HCT116 (cell line): Measurements from ENCODE around the gene PEDS1. TPM values are rescaled to one million over a fixed set of nuclear protein-coding genes. Genes with fewer than 3 reads are reported as not detected.

ENCODE experiments used
- ATAC-seq: fragments of 200-7000 bp; cut with Tn5 transposase; 2 replicates; pipeline ENCODE4 v1.9.1; 2020; ENCODE audit warnings: mild to moderate bottlenecking, moderate library complexity
- BruUV-seq: library from RNA; stranded (reverse); fragments of 400-500 nt; replicated peaks from 2 replicates; lab custom pipeline; 2021; lab: Mats Ljungman, UMichigan
- CTCF ChIA-PET: fragments of 300-600 bp; sonication (Branson Sonifier 250); formaldehyde crosslinking; loops from one replicate; lab custom pipeline; 2021; ENCODE audit warnings: antibody characterized with exemption; lab: Charles Lee
- POLR2A ChIA-PET: fragments of 300-600, 350-600 bp; sonication (Branson Sonifier 250); formaldehyde crosslinking; loops from one replicate; lab custom pipeline; 2021; ENCODE audit warnings: antibody characterized with exemption; lab: Charles Lee
- RAD21 ChIA-PET, 2 experiments: fragments of 300-600 bp; sonication (Branson Sonifier 250); formaldehyde crosslinking; loops; one replicate each; lab custom pipeline; 2023; ENCODE audit warnings: low total read pairs in 2 of 2; ENCODE audit not compliant: uncharacterized antibody in 2 of 2, unreplicated experiment in 2 of 2, low non-redundant PET in 1 of 2; lab: Charles Lee
- DNase-seq: peaks from one replicate; pipeline ENCODE4 v3.0.0-alpha.2; 2010; ENCODE audit warnings: low read depth, low spot score
- H2AFZ ChIP-seq: fragments of 200-600 bp; shearing (Covaris generic), sonication (generic); 2 replicates; pipeline ENCODE4 v1.6.1; 2017; ENCODE audit warnings: low read depth, mixed run types, mixed read lengths, antibody characterized with exemption, low read length; ENCODE audit not compliant: poor library complexity, severe bottlenecking
- H3K27ac ChIP-seq: 2 replicates; pipeline ENCODE4 v1.5.1; 2012; ENCODE audit warnings: low read depth, low read length
- H3K27me3 ChIP-seq: fragments of 200-600 bp; sonication (generic); 2 replicates; pipeline ENCODE4 v1.6.1; 2016; ENCODE audit warnings: mixed run types, low read length, mixed read lengths; ENCODE audit not compliant: insufficient read depth
- H3K36me3 ChIP-seq, 2 experiments: fragments of 200-500 bp in 1 of 2; fragments of 200-600 bp in 1 of 2; sonication (Bioruptor generic) in 1 of 2; sonication (generic) in 1 of 2; 2 replicates each; pipeline versions ENCODE4 v1.5.1 to v1.6.1; 2014 to 2016; ENCODE audit warnings: low read length in 2 of 2, inconsistent platforms in 1 of 2, mixed read lengths in 1 of 2, mixed run types in 1 of 2; ENCODE audit not compliant: insufficient read depth in 2 of 2, control insufficient read depth in 1 of 2
- H3K4me1 ChIP-seq, 2 experiments: fragments of 200-600 bp in 1 of 2; sonication (generic) in 1 of 2; 2 replicates each; pipeline versions ENCODE4 v1.5.1 to v1.6.1; 2012 to 2017; ENCODE audit warnings: low read length in 2 of 2, inconsistent platforms in 1 of 2, mild to moderate bottlenecking in 1 of 2, mixed read lengths in 1 of 2, mixed run types in 1 of 2, moderate library complexity in 1 of 2; ENCODE audit not compliant: insufficient read depth in 2 of 2, control insufficient read depth in 1 of 2
- H3K4me2 ChIP-seq: fragments of 200-600 bp; sonication (generic); 2 replicates; pipeline ENCODE4 v1.6.1; 2017; ENCODE audit warnings: mixed run types, low read length, mixed read lengths
- H3K4me3 ChIP-seq, 2 experiments: fragments of 200-600 bp in 1 of 2; sonication (generic) in 1 of 2; replicated peaks in 1 of 2; 2 replicates each; pipeline ENCODE4 v1.5.1; 2011 to 2016; ENCODE audit warnings: low read length in 2 of 2, control low read depth in 1 of 2, low read depth in 1 of 2, mild to moderate bottlenecking in 1 of 2, mixed read lengths in 1 of 2, mixed run types in 1 of 2
- H3K79me2 ChIP-seq: fragments of 200-600 bp; sonication (generic); 2 replicates; pipeline ENCODE4 v1.6.1; 2017; ENCODE audit warnings: mild to moderate bottlenecking, mixed run types, low read length, moderate library complexity, mixed read lengths; ENCODE audit not compliant: insufficient read depth
- H3K9ac ChIP-seq: fragments of 200-600 bp; sonication (generic); 2 replicates; pipeline ENCODE4 v1.6.1; 2016; ENCODE audit warnings: low read length, mixed read lengths
- H3K9me2 ChIP-seq: fragments of 200-600 bp; sonication (generic), shearing (Covaris generic); 2 replicates; pipeline ENCODE4 v1.6.1; 2017; ENCODE audit warnings: mixed run types, mild to moderate bottlenecking, moderate library complexity; ENCODE audit not compliant: insufficient read depth
- H3K9me3 ChIP-seq, 2 experiments: fragments of 200-500 bp in 1 of 2; fragments of 200-600 bp in 1 of 2; sonication (Bioruptor generic) in 1 of 2; sonication (generic) in 1 of 2; 2 replicates each; pipeline ENCODE4 v1.6.1; 2014 to 2017; ENCODE audit warnings: low read length in 2 of 2, mixed read lengths in 2 of 2, inconsistent platforms in 1 of 2, low read depth in 1 of 2, mild to moderate bottlenecking in 1 of 2, mixed run types in 1 of 2, moderate library complexity in 1 of 2; ENCODE audit not compliant: control insufficient read depth in 1 of 2, insufficient read depth in 1 of 2
- H4K20me1 ChIP-seq: fragments of 200-600 bp; sonication (generic), shearing (Covaris generic); 2 replicates; pipeline ENCODE4 v1.6.1; 2017; ENCODE audit warnings: mixed run types, mild to moderate bottlenecking, moderate library complexity; ENCODE audit not compliant: insufficient read depth
- CTCF ChIP-seq, 3 experiments: fragments of 200-600 bp in 1 of 3; sonication (generic) in 1 of 3; IDR thresholded peaks in 2 of 3; conservative IDR thresholded peaks in 1 of 3; 2 replicates each; pipeline ENCODE4 v1.5.1; 2012 to 2017; ENCODE audit warnings: low read depth in 2 of 3, low read length in 2 of 3, antibody characterized with exemption in 1 of 3, borderline replicate concordance in 1 of 3, control low read depth in 1 of 3, mild to moderate bottlenecking in 1 of 3, mixed read lengths in 1 of 3, mixed run types in 1 of 3, moderate library complexity in 1 of 3; ENCODE audit not compliant: insufficient read depth in 1 of 3
- EZH2 ChIP-seq: fragments of 200-600 bp; sonication (generic); IDR thresholded peaks from 2 replicates; pipeline ENCODE4 v1.6.1; 2017; ENCODE audit warnings: antibody characterized with exemption, mixed run types
- EZH2phosphoT487 ChIP-seq: fragments of 200-600 bp; IDR thresholded peaks from 2 replicates; pipeline ENCODE4 v1.6.1; 2018; ENCODE audit warnings: antibody characterized with exemption, borderline replicate concordance
- JUND ChIP-seq: IDR thresholded peaks from 2 replicates; pipeline ENCODE4 v1.6.1; 2012
- MAX ChIP-seq: IDR thresholded peaks from 2 replicates; pipeline ENCODE4 v1.6.1; 2012
- POLR2AphosphoS5 ChIP-seq: IDR thresholded peaks from 2 replicates; pipeline ENCODE4 v1.6.1; 2011; ENCODE audit warnings: mild to moderate bottlenecking, low read depth, low read length, moderate library complexity
- SP1 ChIP-seq: IDR thresholded peaks from 2 replicates; pipeline ENCODE4 v1.6.1; 2012; ENCODE audit warnings: low read depth
- TCF7L2 ChIP-seq: IDR thresholded peaks from 2 replicates; pipeline ENCODE4 v1.7.0; 2011; ENCODE audit warnings: borderline replicate concordance, inconsistent platforms; ENCODE audit not compliant: insufficient read depth, insufficient read length; ENCODE audit errors: extremely low read depth
- YY1 ChIP-seq: IDR thresholded peaks from 2 replicates; pipeline ENCODE4 v1.6.1; 2011; ENCODE audit warnings: low read length, low read depth, moderate library complexity, mild to moderate bottlenecking; ENCODE audit not compliant: insufficient replicate concordance; ENCODE audit errors: extremely low read depth
- ZNF274 ChIP-seq: fragments of 200-500 bp; sonication (Bioruptor generic); IDR thresholded peaks from 2 replicates; pipeline ENCODE4 v1.6.1; 2014; ENCODE audit warnings: mild to moderate bottlenecking, low read depth, low read length, inconsistent platforms
- intact Hi-C: fragments of 100-400 bp; cut with micrococcal nuclease; formaldehyde crosslinking; loops from 2 replicates; pipeline ENCODE4 v1.10.0; 2022
- total RNA-seq: library from RNA; stranded (reverse); gene quantifications from one replicate; pipeline ENCODE4 v1.2.1, GENCODE V29; 2021; ENCODE audit not compliant: unreplicated experiment
- TF ChIP-seq, protein P1 (sequence below): IDR thresholded peaks from 2 replicates; pipeline ENCODE4 v1.6.1; 2012; ENCODE audit warnings: low read depth
- TF ChIP-seq, protein P2 (sequence below): IDR thresholded peaks from 2 replicates; pipeline ENCODE4 v1.6.1; 2011; ENCODE audit warnings: mild to moderate bottlenecking, low read length, moderate library complexity; ENCODE audit not compliant: insufficient replicate concordance; ENCODE audit errors: extremely low read depth

The PEDS1 gene
- total RNA-seq, 1 experiment from 2014 or later, result 31.9 TPM

DNA sequence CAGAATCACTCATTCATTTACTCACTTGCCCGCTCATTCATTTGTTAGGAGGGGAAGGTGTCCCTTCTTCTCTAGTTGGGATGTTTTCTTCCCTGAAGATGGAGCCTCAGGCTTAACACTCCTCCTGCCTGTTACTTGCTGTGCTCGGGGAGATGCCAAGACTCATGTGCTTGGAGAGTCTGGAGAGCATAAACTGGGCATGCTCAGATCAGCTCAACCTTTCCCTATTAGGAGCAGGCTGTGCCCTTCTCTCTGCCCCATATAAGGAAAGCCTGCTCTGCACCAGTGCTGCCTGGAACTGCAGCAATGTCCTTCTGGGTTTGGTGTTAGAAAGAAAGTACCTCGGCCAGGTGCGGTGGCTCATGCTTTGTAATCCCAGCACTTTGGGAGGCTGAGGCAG, 22.5 kb downstream of the PEDS1 start:
- DNase-seq (no peak), ATAC-seq (no peak)
- intact Hi-C loops, result no loop called here
- H3K79me2 ChIP-seq, result peaks cover 58% of the 10 kb centered on the region
- H3K9me2 ChIP-seq, result no peaks in the 10 kb centered on the region
- H3K4me3 ChIP-seq, result no peak overlapping the region
- H3K27ac ChIP-seq, result no peak overlapping the region
- peaks cover 3 to 12% of the 10 kb centered on the region in 2 experiments for H3K4me1 ChIP-seq
- H3K9me3 ChIP-seq, result no peaks in the 10 kb centered on the region
- H2AFZ ChIP-seq, result no peak overlapping the region
- H3K9ac ChIP-seq, result no peak overlapping the region
- CTCF ChIA-PET, result no interaction called here
- no peaks in the 10 kb centered on the region for H3K27me3 ChIP-seq
- BruUV-seq, result no TSS peak
- H3K36me3 ChIP-seq, result peaks cover 36 to 41% of the 10 kb centered on the region in 2 experiments; a peak in 3 of 4 replicates
- H3K4me2 ChIP-seq, result no peak overlapping the region
- RAD21 ChIA-PET, result no interaction called here
- POLR2A ChIA-PET, result no interaction called here
- TF ChIP-seq JUND (no peak), EZH2 (no peak), POLR2AphosphoS5 (no peak), MAX (no peak), TCF7L2 (no peak), YY1 (no peak), CTCF (IDR thresholded peaks at IDR 0.05 in 2 of 3, conservative IDR thresholded peaks at IDR 0.05 in 1 of 3; ENCODE audit: borderline replicate concordance in 1 of 3, insufficient read depth in 1 of 3, low read depth in 2 of 3, low read length in 2 of 3) (no peak), SP1 (no peak), EZH2phosphoT487 (no peak), ZNF274 (no peak)
- TF ChIP-seq, protein P1, sequence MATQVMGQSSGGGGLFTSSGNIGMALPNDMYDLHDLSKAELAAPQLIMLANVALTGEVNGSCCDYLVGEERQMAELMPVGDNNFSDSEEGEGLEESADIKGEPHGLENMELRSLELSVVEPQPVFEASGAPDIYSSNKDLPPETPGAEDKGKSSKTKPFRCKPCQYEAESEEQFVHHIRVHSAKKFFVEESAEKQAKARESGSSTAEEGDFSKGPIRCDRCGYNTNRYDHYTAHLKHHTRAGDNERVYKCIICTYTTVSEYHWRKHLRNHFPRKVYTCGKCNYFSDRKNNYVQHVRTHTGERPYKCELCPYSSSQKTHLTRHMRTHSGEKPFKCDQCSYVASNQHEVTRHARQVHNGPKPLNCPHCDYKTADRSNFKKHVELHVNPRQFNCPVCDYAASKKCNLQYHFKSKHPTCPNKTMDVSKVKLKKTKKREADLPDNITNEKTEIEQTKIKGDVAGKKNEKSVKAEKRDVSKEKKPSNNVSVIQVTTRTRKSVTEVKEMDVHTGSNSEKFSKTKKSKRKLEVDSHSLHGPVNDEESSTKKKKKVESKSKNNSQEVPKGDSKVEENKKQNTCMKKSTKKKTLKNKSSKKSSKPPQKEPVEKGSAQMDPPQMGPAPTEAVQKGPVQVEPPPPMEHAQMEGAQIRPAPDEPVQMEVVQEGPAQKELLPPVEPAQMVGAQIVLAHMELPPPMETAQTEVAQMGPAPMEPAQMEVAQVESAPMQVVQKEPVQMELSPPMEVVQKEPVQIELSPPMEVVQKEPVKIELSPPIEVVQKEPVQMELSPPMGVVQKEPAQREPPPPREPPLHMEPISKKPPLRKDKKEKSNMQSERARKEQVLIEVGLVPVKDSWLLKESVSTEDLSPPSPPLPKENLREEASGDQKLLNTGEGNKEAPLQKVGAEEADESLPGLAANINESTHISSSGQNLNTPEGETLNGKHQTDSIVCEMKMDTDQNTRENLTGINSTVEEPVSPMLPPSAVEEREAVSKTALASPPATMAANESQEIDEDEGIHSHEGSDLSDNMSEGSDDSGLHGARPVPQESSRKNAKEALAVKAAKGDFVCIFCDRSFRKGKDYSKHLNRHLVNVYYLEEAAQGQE, result no peak
- TF ChIP-seq, protein P2, sequence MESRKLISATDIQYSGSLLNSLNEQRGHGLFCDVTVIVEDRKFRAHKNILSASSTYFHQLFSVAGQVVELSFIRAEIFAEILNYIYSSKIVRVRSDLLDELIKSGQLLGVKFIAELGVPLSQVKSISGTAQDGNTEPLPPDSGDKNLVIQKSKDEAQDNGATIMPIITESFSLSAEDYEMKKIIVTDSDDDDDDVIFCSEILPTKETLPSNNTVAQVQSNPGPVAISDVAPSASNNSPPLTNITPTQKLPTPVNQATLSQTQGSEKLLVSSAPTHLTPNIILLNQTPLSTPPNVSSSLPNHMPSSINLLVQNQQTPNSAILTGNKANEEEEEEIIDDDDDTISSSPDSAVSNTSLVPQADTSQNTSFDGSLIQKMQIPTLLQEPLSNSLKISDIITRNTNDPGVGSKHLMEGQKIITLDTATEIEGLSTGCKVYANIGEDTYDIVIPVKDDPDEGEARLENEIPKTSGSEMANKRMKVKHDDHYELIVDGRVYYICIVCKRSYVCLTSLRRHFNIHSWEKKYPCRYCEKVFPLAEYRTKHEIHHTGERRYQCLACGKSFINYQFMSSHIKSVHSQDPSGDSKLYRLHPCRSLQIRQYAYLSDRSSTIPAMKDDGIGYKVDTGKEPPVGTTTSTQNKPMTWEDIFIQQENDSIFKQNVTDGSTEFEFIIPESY, result no peak
- H4K20me1 ChIP-seq, result no peaks in the 10 kb centered on the region
